Spleen (tissue), 7 donors: ENCODE results near the gene PNLIPRP2.

ENCODE experiments used
- POLR2A ChIP-seq, 3 donors: fragments of 450-650 bp; IDR thresholded peaks; one replicate each; pipeline ENCODE4 v1.5.1; 2017; ENCODE audit warnings: antibody characterized with exemption in 3 of 3, mild to moderate bottlenecking in 1 of 3
- POLR2AphosphoS5 ChIP-seq, 3 donors: sonication (generic); formaldehyde crosslinking; IDR thresholded peaks; one replicate each; pipeline ENCODE4 v1.5.1; 2017; ENCODE audit warnings: antibody characterized with exemption in 3 of 3
- TF ChIP-seq, protein P1 (sequence below), 11 experiments: fragments of 200-600 bp in 7 of 11; fragments of 450-650 bp in 4 of 11; sonication (generic) in 4 of 11; IDR thresholded peaks in 8 of 11; conservative IDR thresholded peaks in 3 of 11; 1 replicate in 7 of 11; 2 replicates in 4 of 11; pipeline versions ENCODE4 v1.4.0 to v1.8.0; 2016 to 2021; ENCODE audit warnings: antibody characterized with exemption in 11 of 11, inconsistent platforms in 4 of 11, mild to moderate bottlenecking in 1 of 11
- donor health status: DM: no; HTN: no; CAD: no; lungs with moderate emphysema.
- donor health status: DM: no; HTN: no; CAD: no.
- donor health status: DM: no; HTN: no; CAD: no.

DNA sequence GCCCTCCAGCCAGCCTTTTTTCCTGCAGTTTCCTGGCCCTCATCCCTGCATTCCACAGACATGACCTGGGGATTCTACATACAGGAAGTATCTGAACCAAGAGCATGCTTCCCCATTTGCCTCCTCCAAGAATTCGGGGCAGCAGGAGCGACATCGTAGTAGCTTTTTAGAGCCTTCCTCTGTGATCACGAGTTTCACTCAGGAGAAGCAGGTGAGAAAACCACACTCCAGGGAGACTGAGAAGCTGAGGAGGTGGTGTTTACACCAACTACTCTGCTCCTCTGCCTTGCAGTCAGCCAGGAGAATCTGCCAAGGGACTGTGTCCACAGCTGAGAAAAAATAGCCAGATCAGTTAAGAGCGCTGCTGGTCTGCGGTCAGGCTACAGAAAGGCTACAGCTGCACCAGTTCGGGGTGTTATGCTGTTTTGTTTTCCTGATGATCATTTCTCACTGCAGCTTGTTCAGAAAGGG lies 67.5 kb downstream of the PNLIPRP2 start:
- TF ChIP-seq, protein P1, sequence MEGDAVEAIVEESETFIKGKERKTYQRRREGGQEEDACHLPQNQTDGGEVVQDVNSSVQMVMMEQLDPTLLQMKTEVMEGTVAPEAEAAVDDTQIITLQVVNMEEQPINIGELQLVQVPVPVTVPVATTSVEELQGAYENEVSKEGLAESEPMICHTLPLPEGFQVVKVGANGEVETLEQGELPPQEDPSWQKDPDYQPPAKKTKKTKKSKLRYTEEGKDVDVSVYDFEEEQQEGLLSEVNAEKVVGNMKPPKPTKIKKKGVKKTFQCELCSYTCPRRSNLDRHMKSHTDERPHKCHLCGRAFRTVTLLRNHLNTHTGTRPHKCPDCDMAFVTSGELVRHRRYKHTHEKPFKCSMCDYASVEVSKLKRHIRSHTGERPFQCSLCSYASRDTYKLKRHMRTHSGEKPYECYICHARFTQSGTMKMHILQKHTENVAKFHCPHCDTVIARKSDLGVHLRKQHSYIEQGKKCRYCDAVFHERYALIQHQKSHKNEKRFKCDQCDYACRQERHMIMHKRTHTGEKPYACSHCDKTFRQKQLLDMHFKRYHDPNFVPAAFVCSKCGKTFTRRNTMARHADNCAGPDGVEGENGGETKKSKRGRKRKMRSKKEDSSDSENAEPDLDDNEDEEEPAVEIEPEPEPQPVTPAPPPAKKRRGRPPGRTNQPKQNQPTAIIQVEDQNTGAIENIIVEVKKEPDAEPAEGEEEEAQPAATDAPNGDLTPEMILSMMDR (IDR thresholded peaks at IDR 0.05 in 8 of 11, conservative IDR thresholded peaks at IDR 0.05 in 3 of 11), result no peak
- TF ChIP-seq POLR2AphosphoS5 (IDR thresholded peaks at IDR 0.05), result no peak
- no peak for TF ChIP-seq POLR2A (IDR thresholded peaks at IDR 0.05)
